ENCODE measurements around the gene OR56A4. TPM values are rescaled to one million over a fixed set of nuclear protein-coding genes. Genes with fewer than 3 reads are reported as not detected.

Gene OR56A4
- total RNA-seq, 2 donors from 2014 or later = 0.10 TPM; not detected in 1

Other genes starting within 250 kb of the OR56A4 start
- gene OR52N5, start 223.6 kb downstream of the OR56A4 start, total RNA-seq = not detected
- not detected for gene OR52N1, start 215.7 kb downstream of the OR56A4 start, total RNA-seq
- gene OR52N2, start 198.0 kb downstream of the OR56A4 start, total RNA-seq = not detected
- gene OR52E6, start 165.0 kb downstream of the OR56A4 start, total RNA-seq = not detected
- gene OR52E8, start 149.3 kb downstream of the OR56A4 start, total RNA-seq = not detected
- not detected for gene OR52E4, start 126.3 kb downstream of the OR56A4 start, total RNA-seq
- not detected for gene OR52E5, start 113.7 kb downstream of the OR56A4 start, total RNA-seq
- gene OR56A3, start 64.7 kb downstream of the OR56A4 start, total RNA-seq = not detected
- not detected for gene OR56A5, start 38.5 kb downstream of the OR56A4 start, total RNA-seq
- not detected for gene OR52L1, start 20.0 kb downstream of the OR56A4 start, total RNA-seq
- gene OR56A1, start 23.8 kb upstream of the OR56A4 start, total RNA-seq = not detected
- gene OR56B4, start 100.7 kb upstream of the OR56A4 start, total RNA-seq = not detected
- gene OR52B2, start 163.4 kb upstream of the OR56A4 start, total RNA-seq = not detected
- not detected for gene OR52W1, start 192.3 kb upstream of the OR56A4 start, total RNA-seq
- gene C11orf42, start 198.6 kb upstream of the OR56A4 start, total RNA-seq = not detected
- gene FHIP1B, start 227.7 kb upstream of the OR56A4 start, total RNA-seq = 10 to 100 TPM; 27.6 to 33.8 TPM
- under 1 TPM; 0.15 to 0.23 TPM for gene CNGA4, start 232.1 kb upstream of the OR56A4 start, total RNA-seq

All from T-helper 17 cell (primary cell).